Measurements from ENCODE around the gene ZNF709.
"Not testable (repeated sequence)": the region's sequence is repeated elsewhere in the genome, so short reads cannot be mapped to it uniquely, and the experiment has no call there.

ZNF709 gene

DNA sequence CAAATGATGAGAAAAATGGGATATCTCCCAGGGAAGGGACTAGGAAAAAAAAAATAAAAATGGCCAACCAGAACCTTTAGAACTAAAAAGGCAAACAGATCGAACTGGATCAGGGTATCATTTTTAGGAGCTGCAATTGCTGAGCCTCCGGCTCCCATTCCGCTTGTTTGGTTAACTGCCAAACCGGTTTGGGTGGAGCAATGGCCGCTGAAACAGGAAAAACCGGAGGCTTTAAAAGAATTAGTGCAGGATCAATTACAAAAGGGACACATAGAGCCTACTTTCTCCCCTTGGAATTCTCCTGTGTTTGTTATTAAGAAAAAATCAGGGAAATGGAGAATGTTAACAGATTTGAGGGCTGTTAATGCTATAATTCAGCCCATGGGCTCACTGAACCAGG is 31.1 kb downstream of the ZNF709 start:
- no peak for DNase-seq (ENCODE audit: low spot score)

DNA sequence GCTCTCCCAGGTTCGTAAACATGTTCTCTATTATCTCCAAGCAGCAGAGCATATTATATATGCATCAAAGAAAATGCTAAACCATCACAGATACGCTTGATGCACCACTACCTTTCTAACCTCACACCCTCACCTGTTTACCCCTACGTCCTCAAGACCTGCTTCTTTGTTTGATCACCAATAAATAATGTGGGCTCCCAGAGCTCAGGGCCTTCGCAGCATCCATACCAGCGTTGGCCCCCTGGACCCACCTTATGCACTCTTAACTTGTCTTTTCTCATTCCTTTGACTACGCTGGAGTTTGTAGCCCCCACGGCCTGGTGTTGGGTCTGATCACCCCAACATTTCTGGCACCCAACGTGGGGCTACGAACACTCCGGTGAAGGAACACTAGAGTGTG is 33.8 kb downstream of the ZNF709 start:
- DNase-seq (ENCODE audit: low spot score): no peak

DNA sequence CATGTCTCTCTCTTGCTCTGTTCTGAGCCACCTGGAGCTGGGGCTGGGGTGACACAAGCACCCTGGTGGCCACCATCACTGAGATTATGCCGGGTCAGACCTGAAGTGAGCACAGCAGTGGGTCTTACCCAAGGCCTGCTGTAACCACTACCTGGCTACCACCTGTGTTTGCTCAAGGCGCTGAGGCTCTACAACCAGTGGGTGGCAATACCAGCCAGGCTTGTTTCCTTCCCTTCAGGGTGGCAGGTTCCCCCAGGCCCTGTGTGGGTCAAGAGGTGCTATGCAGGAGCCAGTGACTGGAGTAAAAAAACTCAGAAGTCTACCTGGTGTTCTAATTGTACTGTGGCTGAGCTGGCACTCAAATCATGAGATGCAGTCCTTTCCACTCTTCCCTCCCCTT is 35.8 kb downstream of the ZNF709 start:
- DNase-seq (ENCODE audit: low spot score): no peak

DNA sequence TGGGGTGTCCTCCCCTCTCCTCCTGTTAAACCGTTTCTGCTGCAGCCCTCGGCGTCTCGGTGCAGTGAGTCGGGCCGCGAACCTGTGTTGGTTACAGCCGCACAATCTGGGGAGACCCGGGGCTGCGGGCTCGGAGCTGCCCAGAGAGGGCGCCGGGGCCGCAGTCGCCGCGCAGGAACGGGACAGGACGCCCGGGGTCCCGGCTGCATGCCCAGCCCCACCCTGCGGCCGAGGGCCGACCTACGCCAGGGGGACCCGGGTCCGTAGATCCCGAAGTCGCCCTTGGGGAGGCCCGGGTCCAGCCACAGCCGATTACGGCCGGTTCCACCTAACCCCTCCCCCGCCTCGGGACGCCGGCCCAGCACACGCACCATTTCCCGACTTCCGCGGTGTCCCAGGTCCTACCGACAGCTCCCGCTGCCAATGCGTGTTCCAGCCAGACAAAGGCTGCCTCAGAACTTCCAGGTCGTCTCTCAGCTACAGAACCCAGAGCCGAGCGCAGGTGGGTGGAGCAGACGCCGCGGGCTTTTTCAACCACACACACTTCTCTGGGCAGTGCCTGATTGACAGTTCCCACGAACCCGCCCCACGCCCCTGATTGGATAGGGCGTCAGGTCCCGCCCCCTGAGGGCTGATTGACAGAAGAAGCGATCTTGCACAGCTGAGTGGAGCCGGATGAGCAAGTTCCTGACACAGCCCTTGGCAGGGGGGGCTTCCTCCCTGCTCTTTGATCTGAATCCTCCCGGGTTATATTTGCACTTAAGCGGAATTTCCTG is 43.9 kb downstream of the ZNF709 start, which contains the start of gene ZNF443:
Gene ZNF443, minus strand, starts transcription at position 481 of the 776 bp plus-strand sequence. Its CDS starts 107 bp downstream, at position 374.
- peak; percentile 98 for DNase-seq (ENCODE audit: low spot score)

DNA sequence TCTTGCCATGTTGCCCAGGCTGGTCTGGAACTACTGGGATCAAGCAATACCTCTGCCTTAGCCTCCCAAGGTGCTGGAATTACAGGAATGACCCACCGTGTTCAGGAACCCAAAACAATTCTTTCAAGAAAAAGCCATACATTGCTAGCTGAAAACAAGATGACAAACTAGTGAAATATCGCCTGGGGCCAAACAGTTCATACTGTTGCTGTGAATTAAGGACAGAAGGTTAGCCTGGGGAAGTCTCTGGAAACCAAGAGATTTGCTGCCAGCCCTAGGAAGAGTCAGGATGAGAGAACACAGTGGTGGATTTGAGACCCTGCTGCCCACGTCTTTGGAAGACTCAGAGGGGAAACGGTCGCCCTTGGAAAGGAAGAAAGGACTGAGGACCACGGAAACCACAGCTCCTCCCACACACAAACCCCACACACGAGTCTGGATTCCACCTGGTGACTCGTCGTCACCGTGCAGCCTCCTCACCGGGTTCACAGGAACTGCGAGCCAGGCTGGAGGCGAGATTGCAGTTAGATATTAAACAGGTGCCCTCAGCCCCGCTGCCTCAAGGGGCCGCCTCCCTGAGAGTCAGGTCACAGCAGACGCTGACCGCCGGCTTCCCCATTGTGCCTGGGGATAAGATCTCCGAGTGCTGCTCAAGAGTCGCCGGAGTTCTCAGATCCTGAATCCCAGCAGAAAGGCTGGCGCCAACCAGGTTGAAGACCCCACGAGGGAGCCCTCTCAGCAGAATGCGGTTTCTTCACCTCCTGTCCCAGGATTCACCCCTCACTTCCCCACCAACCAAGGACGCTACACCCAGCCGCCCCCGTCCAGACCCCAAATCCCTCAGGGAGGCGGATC is 44.7 kb downstream of the ZNF709 start:
- DNase-seq (ENCODE audit: low spot score): peak; percentile 41

DNA sequence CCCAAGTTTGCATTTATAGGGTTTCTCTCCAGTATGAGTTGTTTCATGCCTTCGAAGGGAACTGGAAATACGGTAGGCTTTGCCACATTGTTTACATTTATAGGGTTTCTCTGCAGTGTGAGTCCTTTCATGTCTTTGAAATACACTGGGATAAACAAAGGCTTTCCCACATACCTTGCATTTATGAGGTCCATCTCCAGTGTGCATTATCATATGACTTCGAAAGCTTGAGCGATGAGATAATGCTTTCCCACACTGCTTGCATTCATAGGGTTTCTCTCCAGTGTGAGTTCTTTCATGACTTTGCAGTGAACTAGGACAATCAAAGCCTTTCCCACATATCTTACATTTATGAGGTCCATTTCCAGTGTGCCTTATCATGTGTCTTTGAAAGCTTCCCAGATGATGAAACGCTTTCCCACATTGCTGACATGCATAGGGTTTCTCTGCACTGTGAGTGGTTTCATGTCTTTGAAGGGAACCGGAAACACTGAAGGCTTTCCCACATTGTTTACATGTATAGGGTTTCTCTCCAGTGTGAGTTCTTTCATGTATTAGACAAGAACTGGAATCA is 53.8 kb downstream of the ZNF709 start:
- not testable (repeated sequence) for DNase-seq (ENCODE audit: low spot score)

- DNase-seq (ENCODE audit: low spot score): no peak
Observed at GRCh38 chr19:12425888-12426274, 58.7 kb downstream of the ZNF709 start.

GRCh38 chr19:12425236-12425887 is 59.3 kb downstream of the ZNF709 start:
- DNase-seq (ENCODE audit: low spot score): no peak

- DNase-seq (ENCODE audit: low spot score): not testable (repeated sequence)
Observed at GRCh38 chr19:12417273-12417672, 67.3 kb downstream of the ZNF709 start.

GRCh38 chr19:12411893-12412292 is 72.7 kb downstream of the ZNF709 start:
- no peak for DNase-seq (ENCODE audit: low spot score)

Small RNAs within 50 kb of the gene (small RNA-seq; reads per million reads assigned to genes)
- gene MTCO1P27 (0 reads per million in 2 experiments), gene PPIAP20 (0 reads per million in 2 experiments)
